HepG2 (cell line): ENCODE measurements around the gene PARP6.

Experiments used
- CHD4 ChIP-seq: fragments of 200-600 bp; sonication (generic); IDR thresholded peaks from 2 replicates; pipeline ENCODE4 v1.7.0; 2017; ENCODE audit warnings: mild to moderate bottlenecking, low read length, borderline replicate concordance
- HNRNPL ChIP-seq: fragments of 200-400 bp; formaldehyde crosslinking; IDR thresholded peaks from 2 replicates; pipeline ENCODE4 v1.6.1; 2017; ENCODE audit warnings: mild to moderate bottlenecking, low read depth, low read length
- ZNF496 ChIP-seq: sonication (generic); formaldehyde crosslinking; IDR thresholded peaks from 2 replicates; pipeline ENCODE4 v1.8.1; 2023; ENCODE audit warnings: mild to moderate bottlenecking, moderate library complexity, missing genetic modification reagents; ENCODE audit not compliant: insufficient replicate concordance
- ZSCAN5A ChIP-seq: sonication (generic); formaldehyde crosslinking; IDR thresholded peaks from 2 replicates; pipeline ENCODE4 v1.8.0; 2022; ENCODE audit warnings: mild to moderate bottlenecking, missing genetic modification reagents, borderline replicate concordance
- TF ChIP-seq, protein P1 (sequence below): sonication (generic); formaldehyde crosslinking; IDR thresholded peaks from 2 replicates; pipeline ENCODE4 v1.4.0; 2020; ENCODE audit warnings: missing genetic modification reagents

DNA sequence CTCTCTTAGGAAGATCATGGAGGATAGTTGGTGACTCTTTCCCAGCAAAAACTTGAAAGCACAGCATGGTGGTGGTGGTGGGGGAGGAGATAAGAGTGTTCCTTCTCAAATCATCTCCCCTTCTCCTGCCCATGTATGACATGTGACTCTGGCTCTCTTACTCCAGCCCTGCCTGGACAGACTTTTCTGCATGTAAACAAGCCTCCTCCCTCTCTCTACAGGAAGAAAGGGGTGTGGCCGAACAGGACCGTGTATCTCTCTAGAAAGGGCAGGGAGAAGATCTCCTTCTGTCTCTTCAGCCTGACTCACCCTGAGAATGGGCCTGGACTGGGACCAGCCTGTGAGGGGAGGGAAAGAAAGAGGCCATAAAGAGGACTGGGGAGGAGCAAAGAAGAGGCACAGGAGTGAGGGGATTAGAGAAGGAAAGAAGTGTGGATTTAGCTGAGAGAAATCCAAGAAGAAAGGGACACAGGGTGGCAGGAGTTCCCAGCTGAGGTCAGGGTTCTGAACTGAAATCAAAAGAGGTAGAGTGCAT, 46.1 kb upstream of the PARP6 start:
- TF ChIP-seq ZNF496 (CRISPR knock-in tag) = no peak
- no peak for TF ChIP-seq CHD4
- TF ChIP-seq, protein P1, sequence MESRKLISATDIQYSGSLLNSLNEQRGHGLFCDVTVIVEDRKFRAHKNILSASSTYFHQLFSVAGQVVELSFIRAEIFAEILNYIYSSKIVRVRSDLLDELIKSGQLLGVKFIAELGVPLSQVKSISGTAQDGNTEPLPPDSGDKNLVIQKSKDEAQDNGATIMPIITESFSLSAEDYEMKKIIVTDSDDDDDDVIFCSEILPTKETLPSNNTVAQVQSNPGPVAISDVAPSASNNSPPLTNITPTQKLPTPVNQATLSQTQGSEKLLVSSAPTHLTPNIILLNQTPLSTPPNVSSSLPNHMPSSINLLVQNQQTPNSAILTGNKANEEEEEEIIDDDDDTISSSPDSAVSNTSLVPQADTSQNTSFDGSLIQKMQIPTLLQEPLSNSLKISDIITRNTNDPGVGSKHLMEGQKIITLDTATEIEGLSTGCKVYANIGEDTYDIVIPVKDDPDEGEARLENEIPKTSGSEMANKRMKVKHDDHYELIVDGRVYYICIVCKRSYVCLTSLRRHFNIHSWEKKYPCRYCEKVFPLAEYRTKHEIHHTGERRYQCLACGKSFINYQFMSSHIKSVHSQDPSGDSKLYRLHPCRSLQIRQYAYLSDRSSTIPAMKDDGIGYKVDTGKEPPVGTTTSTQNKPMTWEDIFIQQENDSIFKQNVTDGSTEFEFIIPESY (CRISPR knock-in tag) = no peak
- no peak for TF ChIP-seq HNRNPL
- no peak for TF ChIP-seq ZSCAN5A (CRISPR knock-in tag)
